ENCODE results near the gene TMEM106C.

TMEM106C gene

GRCh38 chr12:47997321-47997720, 33.9 kb downstream of the TMEM106C start:
- Histone ChIP-seq H2AFZ (ENCODE audit: low read length) (no peak overlapping the region), H2BK5ac (ENCODE audit: low read length) (no peak overlapping the region), H2AK5ac (ENCODE audit: low read depth, low read length) (no peak overlapping the region), H4K8ac (ENCODE audit: low read depth, low read length) (no peak overlapping the region), H4K91ac (ENCODE audit: low read depth, low read length, poor library complexity) (no peak overlapping the region), H2BK15ac (ENCODE audit: low read length) (no peak overlapping the region), H3K23ac (ENCODE audit: low read depth, low read length, poor library complexity) (no peak overlapping the region), H3K9ac (ENCODE audit: low read depth, low read length, poor library complexity) (no peak overlapping the region), H3K14ac (ENCODE audit: low read length) (no peak overlapping the region), H3K79me1 (ENCODE audit: low read depth, low read length) (peaks cover 6% of the 10 kb centered on the region), H3K4me2 (ENCODE audit: insufficient read depth, low read length, poor library complexity, severe bottlenecking) (no peak overlapping the region), H3K27ac (replicated peaks; ENCODE audit: low read length) (no peak overlapping the region), H2BK120ac (ENCODE audit: low read depth, low read length) (no peak overlapping the region), H3K27me3 (ENCODE audit: control insufficient read depth in 3 of 3, insufficient read depth in 3 of 3, low read depth in 1 of 3, low read length in 3 of 3) (no peaks in the 10 kb centered on the region), H3K36me3 (replicated peaks in 1 of 2; ENCODE audit: control insufficient read depth in 2 of 2, insufficient read depth in 2 of 2, low read length in 2 of 2) (peaks cover 71 to 82% of the 10 kb centered on the region in 2 donors), H3K4ac (ENCODE audit: low read length) (no peak overlapping the region), H3K18ac (ENCODE audit: low read length) (no peak overlapping the region), H3K4me1 (ENCODE audit: control insufficient read depth in 2 of 2, insufficient read depth in 1 of 2, low read depth in 1 of 2, low read length in 2 of 2) (peaks cover 10 to 15% of the 10 kb centered on the region in 2 donors), H3K4me3 (ENCODE audit: low read length in 2 of 2) (no peak overlapping the region), H3K9me3 (replicated peaks in 1 of 2; ENCODE audit: control insufficient read depth in 2 of 2, insufficient read depth in 1 of 2, low read depth in 1 of 2, low read length in 2 of 2) (no peaks in the 10 kb centered on the region), H2BK12ac (ENCODE audit: low read length) (no peak overlapping the region)
- no peak for DNase-seq (ENCODE audit: low spot score)
- WGBS, 2 donors (ENCODE audit: extremely low coverage in 2 of 2, insufficient read length in 2 of 2, insufficient replicate concordance in 1 of 2) = no CpG with 5 or more reads among the region's 3 CpGs

GRCh38 chr12:47999816-48000215, 36.4 kb downstream of the TMEM106C start:
- Histone ChIP-seq H2AFZ (ENCODE audit: low read length) (no peak overlapping the region), H2BK120ac (ENCODE audit: low read depth, low read length) (no peak overlapping the region), H2AK5ac (ENCODE audit: low read depth, low read length) (no peak overlapping the region), H2BK15ac (ENCODE audit: low read length) (no peak overlapping the region), H3K9ac (ENCODE audit: low read depth, low read length, poor library complexity) (no peak overlapping the region), H4K91ac (ENCODE audit: low read depth, low read length, poor library complexity) (no peak overlapping the region), H3K27ac (replicated peaks; ENCODE audit: low read length) (no peak overlapping the region), H2BK5ac (ENCODE audit: low read length) (no peak overlapping the region), H4K8ac (ENCODE audit: low read depth, low read length) (no peak overlapping the region), H3K36me3 (replicated peaks in 1 of 2; ENCODE audit: control insufficient read depth in 2 of 2, insufficient read depth in 2 of 2, low read length in 2 of 2) (peaks cover 48 to 57% of the 10 kb centered on the region in 2 donors), H3K23ac (ENCODE audit: low read depth, low read length, poor library complexity) (no peak overlapping the region), H3K79me1 (ENCODE audit: low read depth, low read length) (peaks cover 6% of the 10 kb centered on the region), H3K18ac (ENCODE audit: low read length) (no peak overlapping the region), H3K14ac (ENCODE audit: low read length) (no peak overlapping the region), H3K4me3 (ENCODE audit: low read length in 2 of 2) (no peak overlapping the region), H2BK12ac (ENCODE audit: low read length) (no peak overlapping the region), H3K4ac (ENCODE audit: low read length) (no peak overlapping the region), H3K27me3 (ENCODE audit: control insufficient read depth in 3 of 3, insufficient read depth in 3 of 3, low read depth in 1 of 3, low read length in 3 of 3) (no peaks in the 10 kb centered on the region), H3K9me3 (replicated peaks in 1 of 2; ENCODE audit: control insufficient read depth in 2 of 2, insufficient read depth in 1 of 2, low read depth in 1 of 2, low read length in 2 of 2) (no peaks in the 10 kb centered on the region), H3K4me1 (ENCODE audit: control insufficient read depth in 2 of 2, insufficient read depth in 1 of 2, low read depth in 1 of 2, low read length in 2 of 2) (peaks cover 9 to 12% of the 10 kb centered on the region in 2 donors), H3K4me2 (ENCODE audit: insufficient read depth, low read length, poor library complexity, severe bottlenecking) (no peak overlapping the region)
- DNase-seq (ENCODE audit: low spot score) = no peak
- no CpG with 5 or more reads among the region's 9 CpGs for WGBS, 2 donors (ENCODE audit: extremely low coverage in 2 of 2, insufficient read length in 2 of 2, insufficient replicate concordance in 1 of 2)

- no peak overlapping the region for H2BK12ac ChIP-seq (ENCODE audit: low read length)
- no peak overlapping the region for H2AK5ac ChIP-seq (ENCODE audit: low read depth, low read length)
- peak overlapping the region; percentile 74 for H3K18ac ChIP-seq (ENCODE audit: low read length)
- no peak overlapping the region for H3K14ac ChIP-seq (ENCODE audit: low read length)
- H3K23ac ChIP-seq (ENCODE audit: low read depth, low read length, poor library complexity) = no peak overlapping the region
- peak overlapping the region; percentile 81 for H3K27ac ChIP-seq (replicated peaks; ENCODE audit: low read length)
- no peak overlapping the region for H2BK15ac ChIP-seq (ENCODE audit: low read length)
- no peak overlapping the region for H3K9ac ChIP-seq (ENCODE audit: low read depth, low read length, poor library complexity)
- no peaks in the 10 kb centered on the region for H3K27me3 ChIP-seq (ENCODE audit: control insufficient read depth in 3 of 3, insufficient read depth in 3 of 3, low read depth in 1 of 3, low read length in 3 of 3)
- H3K4me1 ChIP-seq (ENCODE audit: control insufficient read depth in 2 of 2, insufficient read depth in 1 of 2, low read depth in 1 of 2, low read length in 2 of 2) = peaks cover 20 to 22% of the 10 kb centered on the region in 2 donors
- H2BK5ac ChIP-seq (ENCODE audit: low read length) = no peak overlapping the region
- H4K8ac ChIP-seq (ENCODE audit: low read depth, low read length) = no peak overlapping the region
- H2BK120ac ChIP-seq (ENCODE audit: low read depth, low read length) = no peak overlapping the region
- peak overlapping the region; percentile 71 to 98 for H3K4me3 ChIP-seq (ENCODE audit: low read length in 2 of 2)
- no CpG with 5 or more reads among the region's 18 CpGs for WGBS, 2 donors (ENCODE audit: extremely low coverage in 2 of 2, insufficient read length in 2 of 2, insufficient replicate concordance in 1 of 2)
- peaks cover 6% of the 10 kb centered on the region for H3K79me1 ChIP-seq (ENCODE audit: low read depth, low read length)
- peaks cover 36 to 46% of the 10 kb centered on the region in 2 donors for H3K36me3 ChIP-seq (replicated peaks in 1 of 2; ENCODE audit: control insufficient read depth in 2 of 2, insufficient read depth in 2 of 2, low read length in 2 of 2)
- peak overlapping the region; percentile 89 for H2AFZ ChIP-seq (ENCODE audit: low read length)
- H4K91ac ChIP-seq (ENCODE audit: low read depth, low read length, poor library complexity) = no peak overlapping the region
- H3K9me3 ChIP-seq (replicated peaks in 1 of 2; ENCODE audit: control insufficient read depth in 2 of 2, insufficient read depth in 1 of 2, low read depth in 1 of 2, low read length in 2 of 2) = no peaks in the 10 kb centered on the region
- peak; percentile 37 for DNase-seq (ENCODE audit: low spot score)
- peak overlapping the region; percentile 75 for H3K4me2 ChIP-seq (ENCODE audit: insufficient read depth, low read length, poor library complexity, severe bottlenecking)
- H3K4ac ChIP-seq (ENCODE audit: low read length) = no peak overlapping the region
Observed at GRCh38 chr12:48000878-48001504, 37.6 kb downstream of the TMEM106C start.

GRCh38 chr12:48001505-48002413, 38.4 kb downstream of the TMEM106C start:
- Histone ChIP-seq H2AFZ (ENCODE audit: low read length) (peak overlapping the region; percentile 89), H4K8ac (ENCODE audit: low read depth, low read length) (no peak overlapping the region), H2BK5ac (ENCODE audit: low read length) (peak overlapping the region; percentile 15), H3K14ac (ENCODE audit: low read length) (no peak overlapping the region), H3K79me1 (ENCODE audit: low read depth, low read length) (peaks cover 6% of the 10 kb centered on the region), H3K27me3 (ENCODE audit: control insufficient read depth in 3 of 3, insufficient read depth in 3 of 3, low read depth in 1 of 3, low read length in 3 of 3) (no peaks in the 10 kb centered on the region), H2BK12ac (ENCODE audit: low read length) (no peak overlapping the region), H3K4me2 (ENCODE audit: insufficient read depth, low read length, poor library complexity, severe bottlenecking) (peak overlapping the region; percentile 75), H3K36me3 (replicated peaks in 1 of 2; ENCODE audit: control insufficient read depth in 2 of 2, insufficient read depth in 2 of 2, low read length in 2 of 2) (peaks cover 30 to 38% of the 10 kb centered on the region in 2 donors), H3K4me1 (ENCODE audit: control insufficient read depth in 2 of 2, insufficient read depth in 1 of 2, low read depth in 1 of 2, low read length in 2 of 2) (peaks cover 20 to 22% of the 10 kb centered on the region in 2 donors), H3K18ac (ENCODE audit: low read length) (peak overlapping the region; percentile 50), H4K91ac (ENCODE audit: low read depth, low read length, poor library complexity) (no peak overlapping the region), H3K4ac (ENCODE audit: low read length) (no peak overlapping the region), H3K9ac (ENCODE audit: low read depth, low read length, poor library complexity) (peak overlapping the region; percentile 67), H2BK15ac (ENCODE audit: low read length) (no peak overlapping the region), H3K4me3 (ENCODE audit: low read length in 2 of 2) (peak overlapping the region; percentile 71 to 98), H3K27ac (replicated peaks; ENCODE audit: low read length) (peak overlapping the region; percentile 81), H2BK120ac (ENCODE audit: low read depth, low read length) (no peak overlapping the region), H3K23ac (ENCODE audit: low read depth, low read length, poor library complexity) (no peak overlapping the region), H3K9me3 (replicated peaks in 1 of 2; ENCODE audit: control insufficient read depth in 2 of 2, insufficient read depth in 1 of 2, low read depth in 1 of 2, low read length in 2 of 2) (no peaks in the 10 kb centered on the region), H2AK5ac (ENCODE audit: low read depth, low read length) (no peak overlapping the region)
- no CpG with 5 or more reads among the region's 57 CpGs for WGBS, 2 donors (ENCODE audit: extremely low coverage in 2 of 2, insufficient read length in 2 of 2, insufficient replicate concordance in 1 of 2)
- DNase-seq (ENCODE audit: low spot score) = peak; percentile 74

All from neuronal stem cell (in vitro differentiated cells).